OCI-LY1 (cell line): ENCODE results near the gene RAB22A.

ENCODE experiments used
- H2AFZ ChIP-seq: fragments of 200-600 bp; sonication (generic), shearing (Covaris generic); 2 replicates; pipeline ENCODE4 v1.6.0; 2014; ENCODE audit warnings: antibody characterized with exemption, mild to moderate bottlenecking, low read length
- H3F3A ChIP-seq: fragments of 200-600 bp; sonication (generic), shearing (Covaris generic); 2 replicates; pipeline ENCODE4 v1.6.0; 2014; ENCODE audit warnings: mild to moderate bottlenecking, antibody characterized with exemption, low read length, moderate library complexity; ENCODE audit not compliant: insufficient read depth
- H3K27ac ChIP-seq: fragments of 200-600 bp; sonication (generic); 2 replicates; pipeline ENCODE4 v1.5.1; 2014; ENCODE audit warnings: low read length, mixed run types, mild to moderate bottlenecking, low read depth; ENCODE audit not compliant: poor library complexity, severe bottlenecking
- H3K27me3 ChIP-seq: fragments of 200-600 bp; sonication (generic); 2 replicates; pipeline ENCODE4 v1.6.0; 2014; ENCODE audit warnings: antibody characterized with exemption, mild to moderate bottlenecking, low read length, moderate library complexity; ENCODE audit not compliant: insufficient read depth
- H3K36me3 ChIP-seq: fragments of 200-600 bp; sonication (generic); 2 replicates; pipeline ENCODE4 v1.6.1; 2014; ENCODE audit warnings: mild to moderate bottlenecking, antibody characterized with exemption, low read length, moderate library complexity, mixed read lengths; ENCODE audit not compliant: insufficient read depth
- H3K4me1 ChIP-seq: fragments of 200-600 bp; sonication (generic); 2 replicates; pipeline ENCODE4 v1.5.1; 2014; ENCODE audit warnings: mild to moderate bottlenecking, low read length, moderate library complexity; ENCODE audit not compliant: insufficient read depth, severe bottlenecking
- H3K4me2 ChIP-seq: fragments of 200-600 bp; sonication (generic), shearing (Covaris generic); 2 replicates; pipeline ENCODE4 v1.6.1; 2014; ENCODE audit warnings: low read length
- H3K4me3 ChIP-seq: fragments of 200-600 bp; sonication (generic); 2 replicates; pipeline ENCODE4 v1.5.1; 2014; ENCODE audit warnings: low read length, low read depth, mild to moderate bottlenecking, mixed read lengths; ENCODE audit not compliant: poor library complexity, severe bottlenecking
- H3K79me2 ChIP-seq: fragments of 200-600 bp; shearing (Covaris generic); 2 replicates; pipeline ENCODE4 v1.6.1; 2016; ENCODE audit warnings: mixed run types, low read length, mixed read lengths; ENCODE audit not compliant: insufficient read depth
- H3K9ac ChIP-seq: fragments of 200-600 bp; sonication (generic), shearing (Covaris generic); 2 replicates; pipeline ENCODE4 v1.6.1; 2014; ENCODE audit warnings: mild to moderate bottlenecking, low read length, mixed read lengths
- H3K9me2 ChIP-seq: fragments of 200-600 bp; sonication (generic), shearing (Covaris generic); 2 replicates; pipeline ENCODE4 v1.6.1; 2014; ENCODE audit warnings: low read depth, mild to moderate bottlenecking, low read length, mixed read lengths
- H3K9me3 ChIP-seq: fragments of 200-600 bp; shearing (Covaris generic); 2 replicates; pipeline ENCODE4 v1.6.1; 2014; ENCODE audit warnings: low read length, mixed read lengths
- H4K20me1 ChIP-seq: fragments of 200-600 bp; sonication (generic), shearing (Covaris generic); 2 replicates; pipeline ENCODE4 v1.6.0; 2016; ENCODE audit warnings: mild to moderate bottlenecking, low read length; ENCODE audit not compliant: insufficient read depth
- EZH2 ChIP-seq: fragments of 200-600 bp; sonication (generic), shearing (Covaris generic); IDR thresholded peaks from 2 replicates; pipeline ENCODE4 v1.8.0; 2017; ENCODE audit warnings: borderline replicate concordance, mixed run types, mild to moderate bottlenecking, antibody characterized with exemption, low read length, moderate library complexity, mixed read lengths
- TF ChIP-seq, protein P1 (sequence below): fragments of 200-600 bp; sonication (generic), shearing (Covaris generic); IDR thresholded peaks from 2 replicates; pipeline ENCODE4 v1.5.1; 2017; ENCODE audit warnings: mild to moderate bottlenecking, antibody characterized with exemption, low read length, moderate library complexity, mixed read lengths

Gene RAB22A

GRCh38 chr20:58402305-58402704, 92.8 kb downstream of the RAB22A start:
- Histone ChIP-seq H3F3A (no peaks in the 10 kb centered on the region), H4K20me1 (0 out of 2 replicates have a peak, but pooled peaks cover 1% of the 10 kb centered on the region), H3K4me3 (no peak overlapping the region), H3K4me2 (peak overlapping the region; percentile 43; the same call in 1 of the 2 replicates), H3K27me3 (no peaks in the 10 kb centered on the region), H3K9ac (no peak overlapping the region), H3K36me3 (peaks cover 19% of the 10 kb centered on the region), H2AFZ (no peak overlapping the region), H3K79me2 (peaks cover 92% of the 10 kb centered on the region), H3K4me1 (peaks cover 67% of the 10 kb centered on the region), H3K27ac (peak overlapping the region; percentile 74), H3K9me2 (no peaks in the 10 kb centered on the region), H3K9me3 (no peaks in the 10 kb centered on the region)
- TF ChIP-seq, protein P1, sequence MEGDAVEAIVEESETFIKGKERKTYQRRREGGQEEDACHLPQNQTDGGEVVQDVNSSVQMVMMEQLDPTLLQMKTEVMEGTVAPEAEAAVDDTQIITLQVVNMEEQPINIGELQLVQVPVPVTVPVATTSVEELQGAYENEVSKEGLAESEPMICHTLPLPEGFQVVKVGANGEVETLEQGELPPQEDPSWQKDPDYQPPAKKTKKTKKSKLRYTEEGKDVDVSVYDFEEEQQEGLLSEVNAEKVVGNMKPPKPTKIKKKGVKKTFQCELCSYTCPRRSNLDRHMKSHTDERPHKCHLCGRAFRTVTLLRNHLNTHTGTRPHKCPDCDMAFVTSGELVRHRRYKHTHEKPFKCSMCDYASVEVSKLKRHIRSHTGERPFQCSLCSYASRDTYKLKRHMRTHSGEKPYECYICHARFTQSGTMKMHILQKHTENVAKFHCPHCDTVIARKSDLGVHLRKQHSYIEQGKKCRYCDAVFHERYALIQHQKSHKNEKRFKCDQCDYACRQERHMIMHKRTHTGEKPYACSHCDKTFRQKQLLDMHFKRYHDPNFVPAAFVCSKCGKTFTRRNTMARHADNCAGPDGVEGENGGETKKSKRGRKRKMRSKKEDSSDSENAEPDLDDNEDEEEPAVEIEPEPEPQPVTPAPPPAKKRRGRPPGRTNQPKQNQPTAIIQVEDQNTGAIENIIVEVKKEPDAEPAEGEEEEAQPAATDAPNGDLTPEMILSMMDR, result no peak
- TF ChIP-seq EZH2, result no peak

DNA sequence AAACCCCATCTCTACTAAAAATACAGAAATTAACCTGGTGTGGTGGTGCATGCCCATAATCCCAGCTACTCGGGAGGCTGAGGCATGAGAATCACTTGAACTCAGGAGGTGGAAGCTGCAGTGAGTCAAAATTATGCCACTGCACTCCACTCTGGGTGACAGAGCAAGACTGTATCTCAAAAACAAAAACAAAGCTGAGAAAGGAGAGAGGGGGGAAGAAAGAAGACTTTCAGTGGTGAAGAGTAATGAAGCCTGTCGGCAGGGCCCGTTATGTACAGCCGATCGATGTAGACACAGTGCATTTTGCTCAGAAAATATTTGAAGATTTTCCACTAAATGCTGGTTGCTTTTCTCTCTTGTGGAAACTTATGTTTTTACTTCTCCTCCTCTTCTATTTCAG, 93.3 kb downstream of the RAB22A start:
- no peaks in the 10 kb centered on the region for H3K27me3 ChIP-seq
- H3K4me1 ChIP-seq, result peaks cover 73% of the 10 kb centered on the region
- peak overlapping the region; percentile 43; the same call in 1 of the 2 replicates for H3K4me2 ChIP-seq
- no peaks in the 10 kb centered on the region for H3K9me3 ChIP-seq
- H3K36me3 ChIP-seq, result peaks cover 14% of the 10 kb centered on the region
- H2AFZ ChIP-seq, result no peak overlapping the region
- H3K4me3 ChIP-seq, result no peak overlapping the region
- 0 out of 2 replicates have a peak, but pooled peaks cover 3% of the 10 kb centered on the region for H4K20me1 ChIP-seq
- no peaks in the 10 kb centered on the region for H3K9me2 ChIP-seq
- peaks cover 92% of the 10 kb centered on the region for H3K79me2 ChIP-seq
- H3K9ac ChIP-seq, result no peak overlapping the region; the same call in 1 of the 2 replicates
- peak overlapping the region; percentile 74 for H3K27ac ChIP-seq
- H3F3A ChIP-seq, result no peaks in the 10 kb centered on the region
- TF ChIP-seq, protein P1, result no peak
- no peak for TF ChIP-seq EZH2

DNA sequence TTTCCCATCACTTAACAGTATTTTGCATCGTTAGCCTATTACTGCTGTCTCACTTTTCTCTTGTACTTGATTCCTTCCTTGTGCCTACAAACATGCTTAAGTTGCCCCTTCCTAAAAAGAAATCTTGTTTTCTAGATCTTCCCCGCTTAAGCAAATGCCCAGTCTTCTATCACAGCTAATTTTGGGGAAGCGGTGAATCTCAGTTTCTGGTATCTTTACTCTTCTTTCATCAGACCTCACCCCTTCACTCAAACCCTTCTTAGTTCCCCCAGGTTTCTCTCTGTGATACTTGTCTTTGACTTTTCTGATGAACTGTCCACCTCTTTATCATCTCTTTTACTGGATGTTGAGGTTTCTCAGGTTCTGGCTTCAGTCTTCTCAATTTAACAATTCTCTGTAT, 93.8 kb downstream of the RAB22A start:
- peaks cover 92% of the 10 kb centered on the region for H3K79me2 ChIP-seq
- 0 out of 2 replicates have a peak, but pooled peaks cover 3% of the 10 kb centered on the region for H4K20me1 ChIP-seq
- H3K27ac ChIP-seq, result peak overlapping the region; percentile 74
- no peak overlapping the region for H2AFZ ChIP-seq
- peak overlapping the region; percentile 1; the same call in 1 of the 2 replicates for H3K4me2 ChIP-seq
- no peaks in the 10 kb centered on the region for H3F3A ChIP-seq
- H3K9me3 ChIP-seq, result no peaks in the 10 kb centered on the region
- no peak overlapping the region for H3K4me3 ChIP-seq
- peaks cover 9% of the 10 kb centered on the region for H3K36me3 ChIP-seq
- H3K27me3 ChIP-seq, result no peaks in the 10 kb centered on the region
- H3K9me2 ChIP-seq, result no peaks in the 10 kb centered on the region
- TF ChIP-seq, protein P1, result no peak
- TF ChIP-seq EZH2, result no peak
- H3K4me1 ChIP-seq, result peaks cover 77% of the 10 kb centered on the region
- H3K9ac ChIP-seq, result no peak overlapping the region; the same call in 1 of the 2 replicates
